Activated CD8-positive, alpha-beta memory T cell treated with anti-CD3 and anti-CD28 coated beads, Interleukin-2, amount 50 U/mL, for 24 hours (primary cell): Measurements from ENCODE around the gene C1QL4.
"Not testable (repeated sequence)": the region's sequence is repeated elsewhere in the genome, so short reads cannot be mapped to it uniquely, and the experiment has no call there.

Experiments used
- DNase-seq: peaks from one replicate; pipeline ENCODE4 v3.0.0-alpha.2; 2020; ENCODE audit errors: extremely low read depth

C1QL4 gene

GRCh38 chr12:49336645-49337584, at the start of gene C1QL4:
Gene C1QL4, minus strand, starts transcription at chr12:49337188. Its CDS starts 711 bp downstream, at chr12:49336477.
- DNase-seq, result peak; percentile 63

- DNase-seq, result not testable (repeated sequence)
Measured at GRCh38 chr12:49380184-49380583, 43.2 kb upstream of the C1QL4 start.

GRCh38 chr12:49377386-49377785, 40.4 kb upstream of the C1QL4 start:
- no peak for DNase-seq

DNA sequence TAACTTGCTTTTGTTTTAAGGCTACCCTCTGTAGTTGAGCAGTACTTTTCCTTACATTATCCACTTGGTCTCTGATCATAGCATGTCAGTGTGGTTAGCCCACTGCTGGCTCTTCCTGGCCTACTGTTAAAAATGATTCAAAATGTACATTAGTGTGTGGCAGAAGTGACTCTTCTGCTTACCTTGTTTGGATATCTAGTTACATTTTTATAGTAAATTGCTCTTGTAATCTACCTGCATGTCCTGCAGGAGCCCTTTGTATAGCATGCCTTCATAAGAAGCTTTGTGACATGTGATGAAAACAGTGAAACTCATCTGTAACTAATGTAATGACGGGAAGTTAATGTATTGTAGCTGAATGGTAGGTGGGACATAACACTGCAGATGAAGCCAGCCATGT, 38.4 kb upstream of the C1QL4 start:
- no peak for DNase-seq

DNA sequence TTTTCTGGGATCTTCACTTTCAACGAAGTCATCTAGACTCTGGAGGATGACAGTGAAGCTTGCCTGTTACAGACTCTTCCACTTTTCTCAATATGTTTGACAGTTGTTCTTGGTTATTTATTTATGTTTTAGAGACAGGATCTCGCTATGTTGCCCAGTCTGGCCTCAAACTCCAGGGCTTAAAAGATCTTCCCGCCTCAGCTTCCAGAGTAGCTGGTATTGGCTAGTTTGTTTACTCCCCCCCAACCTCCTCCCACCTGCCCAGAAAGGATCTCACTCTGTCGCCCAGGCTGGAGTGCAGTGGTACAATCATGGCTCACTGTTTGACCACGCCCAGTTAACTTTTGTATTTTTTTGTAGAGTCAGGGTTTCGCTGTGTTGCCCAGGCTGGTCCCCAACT, 33.6 kb upstream of the C1QL4 start:
- DNase-seq, result no peak

GRCh38 chr12:49369411-49370145, 32.6 kb upstream of the C1QL4 start:
- DNase-seq, result no peak

DNA sequence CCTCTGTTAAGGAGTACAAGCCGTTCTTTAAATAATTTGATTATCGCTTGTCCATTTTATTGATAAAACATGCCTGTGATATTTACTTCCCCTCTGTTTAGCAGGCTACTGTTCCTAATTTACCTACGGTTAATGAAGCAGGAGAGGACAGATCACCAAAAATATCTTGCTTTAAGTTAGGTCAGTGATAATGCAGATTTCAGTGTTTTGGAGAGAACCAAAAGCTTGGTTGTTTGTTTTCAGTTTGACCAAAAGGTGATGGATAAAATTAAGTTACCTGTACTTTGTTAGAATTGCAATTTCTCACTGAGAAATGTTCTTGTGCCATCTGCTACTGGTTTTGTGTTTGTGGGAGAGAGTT, 31.2 kb upstream of the C1QL4 start:
- DNase-seq, result no peak

DNA sequence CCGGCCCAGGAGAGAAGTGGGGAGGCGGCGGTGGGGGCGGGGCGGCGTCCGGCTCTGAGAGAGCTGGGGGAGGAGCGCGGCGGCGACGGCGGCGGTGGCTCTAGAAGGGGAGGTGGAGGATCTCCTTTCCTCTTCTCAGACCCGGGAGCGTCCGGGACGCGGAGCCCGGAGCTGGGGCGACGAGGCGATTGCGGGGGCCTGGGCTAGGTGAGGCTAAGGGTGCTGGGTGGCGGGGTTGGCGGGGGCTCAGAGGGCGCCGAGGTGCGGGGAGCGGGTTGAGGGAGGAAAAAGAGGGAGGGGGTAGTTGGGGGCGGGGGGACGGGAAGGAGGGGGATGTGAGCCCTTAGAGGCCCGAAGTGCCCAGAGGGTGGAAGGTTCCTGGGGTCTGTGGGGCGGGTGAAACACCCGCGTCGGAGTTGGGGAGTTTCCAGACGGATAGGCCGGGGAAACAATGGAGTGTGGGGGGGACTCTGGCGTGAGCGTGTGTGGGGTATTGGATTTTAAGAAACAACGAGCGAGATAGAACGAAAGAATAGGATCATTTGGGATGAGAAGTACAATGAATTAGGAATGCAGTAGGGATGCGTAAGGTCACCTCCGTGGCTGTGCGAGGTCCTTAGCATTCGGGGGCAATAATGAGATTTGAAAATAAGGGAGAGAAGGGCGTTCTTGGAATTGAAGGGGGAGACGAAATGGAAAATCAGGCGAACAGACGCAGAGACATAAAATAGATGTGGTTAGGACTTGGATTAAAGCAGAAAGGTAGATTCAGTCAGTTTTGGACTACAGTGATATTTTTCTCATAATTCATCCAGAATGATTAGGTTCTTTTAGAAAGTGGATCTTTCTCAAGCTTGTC, 30.6 kb upstream of the C1QL4 start, which contains the start of gene SPATS2:
Gene SPATS2 (plus strand): TSS at position 82 of the 859 bp plus-strand sequence. CDS start 93,551 bp downstream, outside the sequence.
- no peak for DNase-seq

DNA sequence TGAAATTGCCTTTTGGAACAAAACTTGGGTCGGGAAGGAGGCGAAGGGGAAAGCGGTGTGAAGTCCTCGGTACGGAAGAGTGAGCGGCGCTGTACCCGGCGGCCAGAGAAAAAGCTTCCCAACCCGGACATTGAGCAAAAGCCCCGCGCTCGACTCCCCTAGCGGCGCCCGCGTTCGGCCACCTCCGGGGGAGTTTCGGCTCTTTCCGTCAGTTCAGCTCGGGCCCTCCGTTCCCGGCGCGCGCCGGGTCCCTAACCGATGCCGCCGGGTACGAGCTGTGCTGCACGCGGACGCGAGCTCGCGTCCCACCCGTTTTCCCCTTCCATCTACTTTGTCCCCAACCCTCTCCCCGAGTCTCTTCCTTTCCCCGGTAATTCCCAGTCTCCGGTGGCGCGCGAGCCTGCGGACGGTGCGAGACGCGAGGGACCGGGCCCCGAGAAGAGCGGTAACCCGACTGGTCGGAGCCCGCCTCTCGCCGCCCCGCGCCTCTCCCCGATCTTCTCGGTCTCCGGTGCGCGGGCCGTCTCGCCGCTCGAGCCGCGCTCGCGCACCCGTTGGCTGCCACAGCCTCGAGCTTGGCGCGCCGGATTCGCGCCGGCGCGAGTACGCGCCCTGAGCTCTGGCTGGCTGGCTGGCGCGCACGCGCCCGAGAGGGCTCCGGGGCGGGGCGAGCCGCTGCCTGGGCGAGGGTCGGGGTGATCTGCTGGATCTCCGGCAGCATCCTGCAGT, 29.8 kb upstream of the C1QL4 start:
- peak; percentile 60 for DNase-seq

DNA sequence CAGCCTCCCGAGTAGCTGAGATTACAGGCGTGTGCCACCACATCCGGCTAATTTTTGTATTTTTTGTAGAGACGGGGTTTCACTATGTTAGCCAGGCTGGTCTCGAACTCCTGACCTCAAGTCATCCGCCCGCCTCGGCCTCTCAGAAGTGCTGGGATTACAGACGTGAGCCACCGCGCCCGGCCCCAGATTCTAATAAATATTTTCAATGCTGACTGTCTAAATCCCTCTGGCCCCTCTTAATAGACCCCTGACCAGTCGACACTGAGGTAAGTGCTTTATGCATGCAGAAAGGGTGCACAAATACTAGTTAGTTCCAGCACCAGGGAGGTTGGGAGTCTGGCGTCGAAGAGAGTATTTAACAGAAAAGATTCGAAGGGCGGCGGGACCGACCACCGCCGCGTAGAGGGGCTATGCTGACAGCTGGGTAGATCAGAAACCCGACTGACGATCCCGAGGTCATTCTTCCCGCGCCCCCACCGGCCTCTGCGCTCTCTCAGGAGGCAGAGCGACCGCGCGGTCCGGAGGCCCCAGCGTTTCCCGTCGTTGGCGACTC, 29.2 kb upstream of the C1QL4 start:
- no peak for DNase-seq

GRCh38 chr12:49365542-49365941, 28.6 kb upstream of the C1QL4 start:
- no peak for DNase-seq

GRCh38 chr12:49364989-49365388, 28.0 kb upstream of the C1QL4 start:
- DNase-seq, result no peak

DNA sequence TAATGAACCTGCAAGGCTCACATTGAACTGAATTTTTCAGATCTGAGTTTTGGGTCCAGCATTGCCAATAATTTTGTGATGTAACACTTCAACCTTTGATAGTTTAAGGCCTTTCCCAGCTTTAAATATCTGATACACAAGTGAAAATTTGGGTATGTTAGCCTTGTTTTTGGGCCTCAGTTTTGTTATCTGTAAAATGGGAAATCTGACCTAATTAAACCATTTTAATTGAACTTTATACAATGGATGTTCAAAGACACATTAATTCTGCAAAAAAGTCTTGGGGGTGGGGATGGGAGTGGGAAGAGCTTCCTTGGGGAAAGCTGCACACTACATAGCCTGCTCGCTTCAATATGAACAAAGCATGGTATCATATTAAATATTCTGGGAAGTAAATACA, 25.1 kb upstream of the C1QL4 start:
- DNase-seq, result no peak

DNA sequence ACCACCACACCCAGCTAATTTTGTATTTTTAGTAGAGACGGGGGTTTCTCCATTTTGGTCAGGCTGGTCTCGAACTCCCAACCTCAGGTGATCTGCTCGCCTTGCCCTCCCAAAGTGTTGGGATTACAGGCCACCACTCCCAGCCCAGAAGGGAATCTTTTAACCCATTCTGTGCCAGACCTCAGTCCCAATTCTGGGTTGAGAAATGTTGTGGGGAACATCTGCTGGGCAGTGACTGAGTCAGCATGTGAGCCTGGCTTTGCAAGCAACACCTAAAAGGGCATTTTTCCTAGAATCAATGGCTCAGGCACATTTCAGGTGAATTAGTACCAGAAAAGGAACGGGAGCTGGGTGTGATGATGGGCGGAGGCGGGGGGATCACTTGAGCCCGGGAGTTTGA, 22.7 kb upstream of the C1QL4 start:
- DNase-seq, result no peak

- DNase-seq, result no peak
Measured at GRCh38 chr12:49358483-49359141, 21.6 kb upstream of the C1QL4 start.

- no peak for DNase-seq
Measured at GRCh38 chr12:49357103-49357678, 20.2 kb upstream of the C1QL4 start.

DNA sequence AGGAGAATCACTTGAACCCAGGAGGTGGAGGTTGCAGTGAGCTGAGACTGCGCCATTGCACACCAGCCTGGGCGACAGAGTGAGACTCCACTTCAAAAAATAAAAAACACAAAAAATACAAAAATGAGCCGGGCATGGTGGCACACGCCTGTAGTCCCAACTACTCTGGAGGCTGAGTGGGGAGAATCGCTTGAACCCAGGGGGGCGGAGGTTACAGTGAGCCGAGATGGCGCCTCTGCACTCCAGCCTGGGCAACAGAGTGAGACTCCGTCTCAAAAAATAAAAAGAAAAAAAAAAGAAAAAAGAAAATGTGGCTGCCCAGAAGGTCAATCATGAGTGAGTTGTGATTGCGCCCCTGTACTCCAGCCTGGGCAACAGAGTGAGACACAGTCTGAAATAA, 18.9 kb upstream of the C1QL4 start:
- DNase-seq, result no peak

GRCh38 chr12:49352351-49352750, 15.4 kb upstream of the C1QL4 start:
- no peak for DNase-seq

- no peak for DNase-seq
Measured at GRCh38 chr12:49349266-49349665, 12.3 kb upstream of the C1QL4 start.

GRCh38 chr12:49348781-49349180, 11.8 kb upstream of the C1QL4 start:
- no peak for DNase-seq
